ENCODE measurements around the gene TYMS.

DNA sequence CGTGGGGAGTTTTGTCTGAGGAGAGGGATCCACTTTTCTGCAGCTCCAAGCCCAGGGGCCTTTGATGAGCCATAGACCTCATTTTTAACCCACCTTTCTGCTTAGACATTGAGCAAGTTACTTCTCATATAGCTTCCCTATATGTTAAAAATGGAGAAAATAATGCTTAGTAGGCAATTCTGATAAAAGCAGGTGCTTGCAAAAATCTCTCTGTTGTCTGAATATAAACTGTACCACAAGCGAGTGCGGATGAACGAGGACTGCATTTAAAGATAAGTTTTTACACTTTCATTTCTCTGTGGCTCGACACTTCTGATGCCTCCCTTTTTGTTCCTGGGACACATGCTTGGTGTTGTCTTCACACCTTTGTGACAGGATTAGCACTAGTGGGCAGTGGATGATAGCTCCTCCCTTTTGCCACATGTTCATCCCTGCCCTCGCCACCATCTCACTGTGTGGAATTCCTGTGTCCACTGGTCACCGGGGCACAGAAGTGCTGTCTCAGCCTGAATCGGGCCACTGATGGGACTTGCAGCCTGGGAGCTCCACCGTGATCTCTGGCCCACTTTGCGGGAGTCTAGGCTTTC, 1.6 kb downstream of the TYMS start:
- TF ChIP-seq, protein P1, sequence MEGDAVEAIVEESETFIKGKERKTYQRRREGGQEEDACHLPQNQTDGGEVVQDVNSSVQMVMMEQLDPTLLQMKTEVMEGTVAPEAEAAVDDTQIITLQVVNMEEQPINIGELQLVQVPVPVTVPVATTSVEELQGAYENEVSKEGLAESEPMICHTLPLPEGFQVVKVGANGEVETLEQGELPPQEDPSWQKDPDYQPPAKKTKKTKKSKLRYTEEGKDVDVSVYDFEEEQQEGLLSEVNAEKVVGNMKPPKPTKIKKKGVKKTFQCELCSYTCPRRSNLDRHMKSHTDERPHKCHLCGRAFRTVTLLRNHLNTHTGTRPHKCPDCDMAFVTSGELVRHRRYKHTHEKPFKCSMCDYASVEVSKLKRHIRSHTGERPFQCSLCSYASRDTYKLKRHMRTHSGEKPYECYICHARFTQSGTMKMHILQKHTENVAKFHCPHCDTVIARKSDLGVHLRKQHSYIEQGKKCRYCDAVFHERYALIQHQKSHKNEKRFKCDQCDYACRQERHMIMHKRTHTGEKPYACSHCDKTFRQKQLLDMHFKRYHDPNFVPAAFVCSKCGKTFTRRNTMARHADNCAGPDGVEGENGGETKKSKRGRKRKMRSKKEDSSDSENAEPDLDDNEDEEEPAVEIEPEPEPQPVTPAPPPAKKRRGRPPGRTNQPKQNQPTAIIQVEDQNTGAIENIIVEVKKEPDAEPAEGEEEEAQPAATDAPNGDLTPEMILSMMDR (IDR thresholded peaks at IDR 0.05; ENCODE audit: insufficient read depth, low read length) = no peak
- no peak for TF ChIP-seq POLR2AphosphoS5 (IDR thresholded peaks at IDR 0.05; ENCODE audit: low read depth)
- no peak for TF ChIP-seq REST (IDR thresholded peaks at IDR 0.05; ENCODE audit: insufficient replicate concordance, low read depth)
- no peak for TF ChIP-seq GABPA (IDR thresholded peaks at IDR 0.05; ENCODE audit: low read depth)
